Fibroblast of mammary gland (primary cell): ENCODE measurements around the gene MGAT3.

Source experiments
- DNase-seq: peaks from one replicate; pipeline ENCODE4 v3.0.0-alpha.2; 2010; ENCODE audit warnings: low read depth
- H3K4me3 ChIP-seq: 2 replicates; pipeline ENCODE4 v1.5.1; 2011; ENCODE audit warnings: low read depth, mild to moderate bottlenecking, low read length, moderate library complexity; ENCODE audit not compliant: control insufficient read depth
- CTCF ChIP-seq: conservative IDR thresholded peaks from 2 replicates; pipeline ENCODE4 v1.5.1; 2011; ENCODE audit warnings: low read depth, low read length, inconsistent platforms; ENCODE audit not compliant: control insufficient read depth, insufficient read depth

The MGAT3 gene

GRCh38 chr22:39476664-39477063 is 19.9 kb downstream of the MGAT3 start:
- DNase-seq, result no peak
- H3K4me3 ChIP-seq, result no peak overlapping the region
- no peak for TF ChIP-seq CTCF

GRCh38 chr22:39477542-39477941 is 20.7 kb downstream of the MGAT3 start:
- no peak for DNase-seq
- H3K4me3 ChIP-seq, result no peak overlapping the region
- TF ChIP-seq CTCF, result no peak

GRCh38 chr22:39478441-39478850 is 21.6 kb downstream of the MGAT3 start:
- no peak overlapping the region for H3K4me3 ChIP-seq
- DNase-seq, result no peak

GRCh38 chr22:39479254-39479653 is 22.4 kb downstream of the MGAT3 start:
- no peak overlapping the region for H3K4me3 ChIP-seq
- TF ChIP-seq CTCF, result no peak
- DNase-seq, result no peak

More at GRCh38 chr22:39478441-39478850, 21.6 kb downstream of the MGAT3 start:
- TF ChIP-seq CTCF, result no peak

- H3K4me3 ChIP-seq, result no peak overlapping the region
- DNase-seq, result no peak
- no peak for TF ChIP-seq CTCF
These were observed 23.7 kb downstream of the MGAT3 start for GRCh38 chr22:39480557-39480956.

- H3K4me3 ChIP-seq, result no peak overlapping the region
- TF ChIP-seq CTCF, result no peak
- no peak for DNase-seq
These were observed 24.2 kb downstream of the MGAT3 start for GRCh38 chr22:39481054-39481453.

- TF ChIP-seq CTCF, result no peak
These were observed 24.8 kb downstream of the MGAT3 start for GRCh38 chr22:39481595-39481994.

More at GRCh38 chr22:39481595-39481994, 24.8 kb downstream of the MGAT3 start:
- H3K4me3 ChIP-seq, result no peak overlapping the region
- no peak for DNase-seq
